ENCODE results near the gene E2F4. TPM values are rescaled to one million over a fixed set of nuclear protein-coding genes. Genes with fewer than 3 reads are reported as not detected.

E2F4 gene
- total and polyA plus RNA-seq, 9 of the 15 experiments (the other 6 are each of a cell fraction or from before 2014, with no cell fraction given): 9.7 to 139 (median 106) TPM

DNA sequence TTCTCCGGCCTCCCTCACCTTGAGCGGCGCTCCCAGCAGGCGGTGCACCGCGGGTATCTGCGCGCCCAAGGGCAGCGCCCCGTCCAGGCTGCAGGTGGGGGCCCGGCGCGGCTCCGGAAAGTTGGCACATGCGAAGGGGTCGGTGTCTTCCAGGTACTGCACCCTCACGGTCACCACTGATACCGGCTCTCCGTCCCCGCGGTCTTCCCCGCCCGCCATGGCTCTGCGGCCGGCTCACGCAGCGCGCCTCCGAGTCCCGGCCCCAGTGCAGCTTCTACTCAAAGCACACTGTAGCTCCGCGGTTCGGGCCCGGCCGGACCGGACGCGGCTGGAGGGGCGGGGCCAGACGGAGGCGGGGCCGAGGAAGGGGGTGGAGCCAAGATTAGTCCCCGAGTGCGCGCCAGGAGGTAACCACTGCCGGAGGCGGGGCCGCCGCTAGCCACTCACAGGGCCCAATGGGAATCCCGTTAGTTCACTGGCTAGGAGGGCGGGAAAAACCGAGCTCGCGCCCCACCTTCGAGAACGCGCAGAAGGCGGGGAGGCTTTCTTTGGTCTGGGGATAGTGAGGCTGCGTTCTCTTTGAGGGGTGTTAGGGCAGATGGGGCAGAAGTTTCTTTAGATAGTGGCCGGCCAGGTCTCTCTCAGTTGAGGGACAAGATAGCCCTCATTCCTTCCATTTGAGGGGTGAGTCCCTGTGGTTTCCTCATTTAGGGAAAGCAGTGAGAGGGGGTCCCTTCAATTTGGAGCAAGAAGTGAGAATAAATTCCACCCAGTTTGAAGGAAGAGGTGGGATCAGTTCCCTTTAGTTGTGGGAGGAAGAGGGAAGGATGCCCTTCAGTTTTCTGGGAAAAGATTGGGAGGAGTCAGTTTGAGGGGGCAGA, 55.5 kb downstream of the E2F4 start, which contains the start of gene FHOD1 (continued):
- TF ChIP-seq NUFIP1 (IDR thresholded peaks at IDR 0.05; ENCODE audit: partially characterized antibody): no peak
- TF ChIP-seq FOSL1 (tag; conservative IDR thresholded peaks at IDR 0.05): no peak
- no peak for TF ChIP-seq RBBP5 (IDR thresholded peaks at IDR 0.05; ENCODE audit: borderline replicate concordance, insufficient read depth, low read length, poor library complexity, severe bottlenecking)
- TF ChIP-seq, protein P1, sequence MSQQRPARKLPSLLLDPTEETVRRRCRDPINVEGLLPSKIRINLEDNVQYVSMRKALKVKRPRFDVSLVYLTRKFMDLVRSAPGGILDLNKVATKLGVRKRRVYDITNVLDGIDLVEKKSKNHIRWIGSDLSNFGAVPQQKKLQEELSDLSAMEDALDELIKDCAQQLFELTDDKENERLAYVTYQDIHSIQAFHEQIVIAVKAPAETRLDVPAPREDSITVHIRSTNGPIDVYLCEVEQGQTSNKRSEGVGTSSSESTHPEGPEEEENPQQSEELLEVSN (IDR thresholded peaks at IDR 0.05; ENCODE audit: borderline replicate concordance in 1 of 2, extremely low read depth in 1 of 2, insufficient read depth in 1 of 2, insufficient read length in 1 of 2, low read depth in 1 of 2, low read length in 1 of 2, poor library complexity in 1 of 2, severe bottlenecking in 1 of 2): peak; percentile 97 to 99
- no peak for TF ChIP-seq SMARCA4 (IDR thresholded peaks at IDR 0.05)
- TF ChIP-seq ZBTB1 (CRISPR knock-in tag; IDR thresholded peaks at IDR 0.05; ENCODE audit: borderline replicate concordance, low read depth): peak; percentile 53; the same call in 1 of the 2 replicates
- TF ChIP-seq, protein P2, sequence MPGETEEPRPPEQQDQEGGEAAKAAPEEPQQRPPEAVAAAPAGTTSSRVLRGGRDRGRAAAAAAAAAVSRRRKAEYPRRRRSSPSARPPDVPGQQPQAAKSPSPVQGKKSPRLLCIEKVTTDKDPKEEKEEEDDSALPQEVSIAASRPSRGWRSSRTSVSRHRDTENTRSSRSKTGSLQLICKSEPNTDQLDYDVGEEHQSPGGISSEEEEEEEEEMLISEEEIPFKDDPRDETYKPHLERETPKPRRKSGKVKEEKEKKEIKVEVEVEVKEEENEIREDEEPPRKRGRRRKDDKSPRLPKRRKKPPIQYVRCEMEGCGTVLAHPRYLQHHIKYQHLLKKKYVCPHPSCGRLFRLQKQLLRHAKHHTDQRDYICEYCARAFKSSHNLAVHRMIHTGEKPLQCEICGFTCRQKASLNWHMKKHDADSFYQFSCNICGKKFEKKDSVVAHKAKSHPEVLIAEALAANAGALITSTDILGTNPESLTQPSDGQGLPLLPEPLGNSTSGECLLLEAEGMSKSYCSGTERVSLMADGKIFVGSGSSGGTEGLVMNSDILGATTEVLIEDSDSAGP (CRISPR knock-in tag; IDR thresholded peaks at IDR 0.05): no peak
- TF ChIP-seq, protein P3, sequence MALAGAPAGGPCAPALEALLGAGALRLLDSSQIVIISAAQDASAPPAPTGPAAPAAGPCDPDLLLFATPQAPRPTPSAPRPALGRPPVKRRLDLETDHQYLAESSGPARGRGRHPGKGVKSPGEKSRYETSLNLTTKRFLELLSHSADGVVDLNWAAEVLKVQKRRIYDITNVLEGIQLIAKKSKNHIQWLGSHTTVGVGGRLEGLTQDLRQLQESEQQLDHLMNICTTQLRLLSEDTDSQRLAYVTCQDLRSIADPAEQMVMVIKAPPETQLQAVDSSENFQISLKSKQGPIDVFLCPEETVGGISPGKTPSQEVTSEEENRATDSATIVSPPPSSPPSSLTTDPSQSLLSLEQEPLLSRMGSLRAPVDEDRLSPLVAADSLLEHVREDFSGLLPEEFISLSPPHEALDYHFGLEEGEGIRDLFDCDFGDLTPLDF (CRISPR knock-in tag; IDR thresholded peaks at IDR 0.05): peak; percentile 96
- TF ChIP-seq, protein P4, sequence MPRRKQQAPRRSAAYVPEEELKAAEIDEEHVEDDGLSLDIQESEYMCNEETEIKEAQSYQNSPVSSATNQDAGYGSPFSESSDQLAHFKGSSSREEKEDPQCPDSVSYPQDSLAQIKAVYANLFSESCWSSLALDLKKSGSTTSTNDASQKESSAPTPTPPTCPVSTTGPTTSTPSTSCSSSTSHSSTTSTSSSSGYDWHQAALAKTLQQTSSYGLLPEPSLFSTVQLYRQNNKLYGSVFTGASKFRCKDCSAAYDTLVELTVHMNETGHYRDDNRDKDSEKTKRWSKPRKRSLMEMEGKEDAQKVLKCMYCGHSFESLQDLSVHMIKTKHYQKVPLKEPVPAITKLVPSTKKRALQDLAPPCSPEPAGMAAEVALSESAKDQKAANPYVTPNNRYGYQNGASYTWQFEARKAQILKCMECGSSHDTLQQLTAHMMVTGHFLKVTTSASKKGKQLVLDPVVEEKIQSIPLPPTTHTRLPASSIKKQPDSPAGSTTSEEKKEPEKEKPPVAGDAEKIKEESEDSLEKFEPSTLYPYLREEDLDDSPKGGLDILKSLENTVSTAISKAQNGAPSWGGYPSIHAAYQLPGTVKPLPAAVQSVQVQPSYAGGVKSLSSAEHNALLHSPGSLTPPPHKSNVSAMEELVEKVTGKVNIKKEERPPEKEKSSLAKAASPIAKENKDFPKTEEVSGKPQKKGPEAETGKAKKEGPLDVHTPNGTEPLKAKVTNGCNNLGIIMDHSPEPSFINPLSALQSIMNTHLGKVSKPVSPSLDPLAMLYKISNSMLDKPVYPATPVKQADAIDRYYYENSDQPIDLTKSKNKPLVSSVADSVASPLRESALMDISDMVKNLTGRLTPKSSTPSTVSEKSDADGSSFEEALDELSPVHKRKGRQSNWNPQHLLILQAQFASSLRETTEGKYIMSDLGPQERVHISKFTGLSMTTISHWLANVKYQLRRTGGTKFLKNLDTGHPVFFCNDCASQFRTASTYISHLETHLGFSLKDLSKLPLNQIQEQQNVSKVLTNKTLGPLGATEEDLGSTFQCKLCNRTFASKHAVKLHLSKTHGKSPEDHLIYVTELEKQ (CRISPR knock-in tag; IDR thresholded peaks at IDR 0.05): no peak
- TF ChIP-seq, protein P5, sequence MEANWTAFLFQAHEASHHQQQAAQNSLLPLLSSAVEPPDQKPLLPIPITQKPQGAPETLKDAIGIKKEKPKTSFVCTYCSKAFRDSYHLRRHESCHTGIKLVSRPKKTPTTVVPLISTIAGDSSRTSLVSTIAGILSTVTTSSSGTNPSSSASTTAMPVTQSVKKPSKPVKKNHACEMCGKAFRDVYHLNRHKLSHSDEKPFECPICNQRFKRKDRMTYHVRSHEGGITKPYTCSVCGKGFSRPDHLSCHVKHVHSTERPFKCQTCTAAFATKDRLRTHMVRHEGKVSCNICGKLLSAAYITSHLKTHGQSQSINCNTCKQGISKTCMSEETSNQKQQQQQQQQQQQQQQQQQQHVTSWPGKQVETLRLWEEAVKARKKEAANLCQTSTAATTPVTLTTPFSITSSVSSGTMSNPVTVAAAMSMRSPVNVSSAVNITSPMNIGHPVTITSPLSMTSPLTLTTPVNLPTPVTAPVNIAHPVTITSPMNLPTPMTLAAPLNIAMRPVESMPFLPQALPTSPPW (CRISPR knock-in tag; IDR thresholded peaks at IDR 0.05): peak; percentile 37
- peak; percentile 63 for TF ChIP-seq CTBP1 (IDR thresholded peaks at IDR 0.05; ENCODE audit: borderline replicate concordance)
- TF ChIP-seq SAFB (IDR thresholded peaks at IDR 0.05; ENCODE audit: borderline replicate concordance, low read depth, low read length): no peak
- TF ChIP-seq LARP7 (IDR thresholded peaks at IDR 0.05): no peak
- TF ChIP-seq, protein P6, sequence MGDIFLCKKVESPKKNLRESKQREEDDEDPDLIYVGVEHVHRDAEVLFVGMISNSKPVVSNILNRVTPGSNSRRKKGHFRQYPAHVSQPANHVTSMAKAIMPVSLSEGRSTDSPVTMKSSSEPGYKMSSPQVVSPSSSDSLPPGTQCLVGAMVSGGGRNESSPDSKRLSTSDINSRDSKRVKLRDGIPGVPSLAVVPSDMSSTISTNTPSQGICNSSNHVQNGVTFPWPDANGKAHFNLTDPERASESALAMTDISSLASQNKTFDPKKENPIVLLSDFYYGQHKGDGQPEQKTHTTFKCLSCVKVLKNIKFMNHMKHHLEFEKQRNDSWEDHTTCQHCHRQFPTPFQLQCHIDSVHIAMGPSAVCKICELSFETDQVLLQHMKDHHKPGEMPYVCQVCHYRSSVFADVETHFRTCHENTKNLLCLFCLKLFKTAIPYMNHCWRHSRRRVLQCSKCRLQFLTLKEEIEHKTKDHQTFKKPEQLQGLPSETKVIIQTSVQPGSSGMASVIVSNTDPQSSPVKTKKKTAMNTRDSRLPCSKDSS (IDR thresholded peaks at IDR 0.05; ENCODE audit: low read depth, partially characterized antibody): no peak
